ENCODE data around the gene SSTR4. TPM values are rescaled to one million over a fixed set of nuclear protein-coding genes. Genes with fewer than 3 reads are reported as not detected.

Gene SSTR4
- total RNA-seq, 1 experiment from 2014 or later: not detected

DNA sequence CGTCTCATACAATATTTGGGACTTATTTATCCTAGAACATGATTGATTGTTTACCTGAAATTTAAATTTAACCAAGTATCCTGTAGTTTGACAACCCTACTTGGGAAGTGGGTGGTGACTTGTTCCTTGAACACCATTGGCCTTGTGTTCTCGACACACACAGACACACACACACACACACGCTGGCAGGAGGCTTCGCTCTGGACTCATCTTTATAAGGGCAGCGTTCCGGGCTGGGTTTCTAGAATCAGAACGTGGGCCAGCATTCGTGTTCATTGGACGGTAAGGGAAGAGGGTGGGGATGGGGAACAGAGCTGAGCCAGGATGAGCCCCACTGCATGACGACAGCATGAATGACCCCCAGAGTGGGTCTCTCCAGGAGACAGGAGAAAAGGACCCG is 16.2 kb upstream of the SSTR4 start:
- no TSS peak for BruUV-seq (replicated peaks)
- no peaks in the 10 kb centered on the region for H3F3A ChIP-seq (ENCODE audit: insufficient read depth, low read depth)
- 0 out of 2 replicates have a peak, but pooled peaks cover 4% of the 10 kb centered on the region for H3K27me3 ChIP-seq (ENCODE audit: insufficient read depth, low read depth)
- no peaks in the 10 kb centered on the region for H3K36me3 ChIP-seq (ENCODE audit: low read depth)
- H3K4me2 ChIP-seq: no peak overlapping the region
- H4K20me1 ChIP-seq (ENCODE audit: insufficient read depth): no peaks in the 10 kb centered on the region
- no peaks in the 10 kb centered on the region for H3K9me2 ChIP-seq (ENCODE audit: insufficient read depth)
- H2AFZ ChIP-seq: no peak overlapping the region
- DNase-seq: no peak
- no peak overlapping the region for H3K4me3 ChIP-seq
- H3K27ac ChIP-seq: no peak overlapping the region
- no peaks in the 10 kb centered on the region for H3K79me2 ChIP-seq (ENCODE audit: low read depth)
- intact Hi-C loops (cut with micrococcal nuclease; ENCODE audit: unreplicated experiment): no loop called here
- TF ChIP-seq, protein P1, sequence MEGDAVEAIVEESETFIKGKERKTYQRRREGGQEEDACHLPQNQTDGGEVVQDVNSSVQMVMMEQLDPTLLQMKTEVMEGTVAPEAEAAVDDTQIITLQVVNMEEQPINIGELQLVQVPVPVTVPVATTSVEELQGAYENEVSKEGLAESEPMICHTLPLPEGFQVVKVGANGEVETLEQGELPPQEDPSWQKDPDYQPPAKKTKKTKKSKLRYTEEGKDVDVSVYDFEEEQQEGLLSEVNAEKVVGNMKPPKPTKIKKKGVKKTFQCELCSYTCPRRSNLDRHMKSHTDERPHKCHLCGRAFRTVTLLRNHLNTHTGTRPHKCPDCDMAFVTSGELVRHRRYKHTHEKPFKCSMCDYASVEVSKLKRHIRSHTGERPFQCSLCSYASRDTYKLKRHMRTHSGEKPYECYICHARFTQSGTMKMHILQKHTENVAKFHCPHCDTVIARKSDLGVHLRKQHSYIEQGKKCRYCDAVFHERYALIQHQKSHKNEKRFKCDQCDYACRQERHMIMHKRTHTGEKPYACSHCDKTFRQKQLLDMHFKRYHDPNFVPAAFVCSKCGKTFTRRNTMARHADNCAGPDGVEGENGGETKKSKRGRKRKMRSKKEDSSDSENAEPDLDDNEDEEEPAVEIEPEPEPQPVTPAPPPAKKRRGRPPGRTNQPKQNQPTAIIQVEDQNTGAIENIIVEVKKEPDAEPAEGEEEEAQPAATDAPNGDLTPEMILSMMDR (conservative IDR thresholded peaks at IDR 0.05): no peak
- no peak for TF ChIP-seq EZH2 (IDR thresholded peaks at IDR 0.05; ENCODE audit: low read depth)
- H3K4me1 ChIP-seq (replicated peaks; ENCODE audit: insufficient read depth): peaks cover 12% of the 10 kb centered on the region
- POLR2A ChIA-PET (ENCODE audit: unreplicated experiment): no interaction called here
- no peaks in the 10 kb centered on the region for H3K9me3 ChIP-seq (ENCODE audit: insufficient read depth, low read depth)
- CTCF ChIA-PET: no interaction called here

DNA sequence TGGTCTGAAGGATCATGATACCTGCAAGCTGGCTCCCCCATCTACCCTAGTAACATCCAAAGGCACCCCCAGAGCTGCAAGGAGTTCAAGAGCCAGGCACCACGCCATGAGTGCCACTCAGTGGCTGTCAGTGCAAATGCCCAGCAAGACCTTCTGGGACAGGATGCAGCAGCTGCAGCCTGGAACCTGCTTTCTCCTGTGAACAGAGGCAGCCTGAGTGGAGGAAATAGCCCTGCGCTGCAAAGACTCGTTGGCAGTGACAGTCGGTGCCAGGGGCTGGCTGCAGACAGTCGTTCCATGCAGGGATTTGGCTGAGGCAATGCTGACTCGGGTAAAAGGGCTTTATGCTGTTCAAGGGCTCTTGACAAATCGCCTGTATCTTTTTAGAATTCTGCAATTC is 15.7 kb upstream of the SSTR4 start:
- Histone ChIP-seq H3K27me3 (ENCODE audit: insufficient read depth, low read depth) (0 out of 2 replicates have a peak, but pooled peaks cover 4% of the 10 kb centered on the region), H4K20me1 (ENCODE audit: insufficient read depth) (no peaks in the 10 kb centered on the region), H3K4me2 (no peak overlapping the region), H3K27ac (no peak overlapping the region), H3F3A (ENCODE audit: insufficient read depth, low read depth) (no peaks in the 10 kb centered on the region), H3K9me2 (ENCODE audit: insufficient read depth) (no peaks in the 10 kb centered on the region), H3K4me1 (replicated peaks; ENCODE audit: insufficient read depth) (peaks cover 11% of the 10 kb centered on the region), H3K4me3 (no peak overlapping the region), H3K79me2 (ENCODE audit: low read depth) (no peaks in the 10 kb centered on the region), H3K9me3 (ENCODE audit: insufficient read depth, low read depth) (no peaks in the 10 kb centered on the region), H2AFZ (no peak overlapping the region), H3K36me3 (ENCODE audit: low read depth) (no peaks in the 10 kb centered on the region)
- no TSS peak for BruUV-seq (replicated peaks)
- DNase-seq: no peak
- ChIA-PET POLR2A (ENCODE audit: unreplicated experiment) (no interaction called here), CTCF (interaction anchor here (0.6 kb wide), 1 partner anchor 409 kb away, joined by 3 read pairs; no protein-coding TSS in a partner anchor)
- intact Hi-C loops (cut with micrococcal nuclease; ENCODE audit: unreplicated experiment): no loop called here
- TF ChIP-seq, protein P1 (conservative IDR thresholded peaks at IDR 0.05): no peak
- no peak for TF ChIP-seq EZH2 (IDR thresholded peaks at IDR 0.05; ENCODE audit: low read depth)

GRCh38 chr20:23020230-23021018 is 14.7 kb upstream of the SSTR4 start:
- no peak for DNase-seq
- H3K79me2 ChIP-seq (ENCODE audit: low read depth): no peaks in the 10 kb centered on the region
- peaks cover 11% of the 10 kb centered on the region for H3K4me1 ChIP-seq (replicated peaks; ENCODE audit: insufficient read depth)
- H3F3A ChIP-seq (ENCODE audit: insufficient read depth, low read depth): no peaks in the 10 kb centered on the region
- no TSS peak for BruUV-seq (replicated peaks)
- H3K4me2 ChIP-seq: no peak overlapping the region
- CTCF ChIA-PET: no interaction called here
- H3K9me2 ChIP-seq (ENCODE audit: insufficient read depth): no peaks in the 10 kb centered on the region
- intact Hi-C loops (cut with micrococcal nuclease; ENCODE audit: unreplicated experiment): no loop called here
- no peaks in the 10 kb centered on the region for H3K9me3 ChIP-seq (ENCODE audit: insufficient read depth, low read depth)
- H4K20me1 ChIP-seq (ENCODE audit: insufficient read depth): no peaks in the 10 kb centered on the region
- H3K27ac ChIP-seq: no peak overlapping the region
- H3K36me3 ChIP-seq (ENCODE audit: low read depth): no peaks in the 10 kb centered on the region
- no peak overlapping the region for H2AFZ ChIP-seq
- no peak overlapping the region for H3K4me3 ChIP-seq
- POLR2A ChIA-PET (ENCODE audit: unreplicated experiment): no interaction called here
- 0 out of 2 replicates have a peak, but pooled peaks cover 4% of the 10 kb centered on the region for H3K27me3 ChIP-seq (ENCODE audit: insufficient read depth, low read depth)
- TF ChIP-seq, protein P1 (conservative IDR thresholded peaks at IDR 0.05): no peak
- TF ChIP-seq EZH2 (IDR thresholded peaks at IDR 0.05; ENCODE audit: low read depth): no peak

Data from PC-9 (cell line).